SK-N-SH treated with all-trans-retinoic acid at 6 μM for 48 hours (cell line): ENCODE results near the gene SH3PXD2A.

Source experiments
- ATAC-seq: fragments of 200-7000 bp; cut with Tn5 transposase; 3 replicates; pipeline ENCODE4 v1.9.1; 2020; ENCODE audit warnings: mild to moderate bottlenecking, moderate library complexity
- ARNTL ChIP-seq: fragments of 450-650 bp; formaldehyde crosslinking; IDR thresholded peaks from 2 replicates; pipeline ENCODE4 v1.5.0; 2020; ENCODE audit warnings: low read depth, mild to moderate bottlenecking, moderate library complexity, borderline replicate concordance
- BACH2 ChIP-seq: fragments of 250-450 bp; sonication (Bioruptor Pico); IDR thresholded peaks from 2 replicates; pipeline ENCODE4 v1.9.0; 2021; ENCODE audit warnings: mild to moderate bottlenecking, borderline replicate concordance
- CREB5 ChIP-seq: fragments of 250-450 bp; sonication (Bioruptor Pico); IDR thresholded peaks from 2 replicates; pipeline ENCODE4 v1.5.1; 2020; ENCODE audit warnings: low read depth, mild to moderate bottlenecking, moderate library complexity
- CSDC2 ChIP-seq: fragments of 250-450 bp; sonication (Bioruptor Pico); IDR thresholded peaks from 2 replicates; pipeline ENCODE4 v1.5.0; 2020; ENCODE audit warnings: mild to moderate bottlenecking, moderate library complexity
- CSRNP3 ChIP-seq: fragments of 250-450 bp; sonication (Bioruptor Pico); IDR thresholded peaks from 2 replicates; pipeline ENCODE4 v1.5.1; 2021; ENCODE audit warnings: mild to moderate bottlenecking, moderate library complexity
- ESRRG ChIP-seq: fragments of 250-450 bp; sonication (Bioruptor Pico); IDR thresholded peaks from 2 replicates; pipeline ENCODE4 v1.6.1; 2021; ENCODE audit warnings: mild to moderate bottlenecking
- GLIS3 ChIP-seq: fragments of 250-450 bp; sonication (Bioruptor Pico); IDR thresholded peaks from 2 replicates; pipeline ENCODE4 v1.5.0; 2020; ENCODE audit warnings: mild to moderate bottlenecking, moderate library complexity
- ISL1 ChIP-seq: fragments of 250-450 bp; sonication (Bioruptor Pico); IDR thresholded peaks from 2 replicates; pipeline ENCODE4 v2.1.2; 2022; ENCODE audit warnings: mild to moderate bottlenecking, moderate library complexity
- OSR1 ChIP-seq: fragments of 250-450 bp; sonication (Bioruptor Pico); IDR thresholded peaks from 2 replicates; pipeline ENCODE4 v1.8.0; 2022; ENCODE audit warnings: moderate library complexity, mild to moderate bottlenecking, inconsistent platforms
- PATZ1 ChIP-seq: fragments of 250-450 bp; sonication (Bioruptor Pico); IDR thresholded peaks from 2 replicates; pipeline ENCODE4 v1.8.0; 2020; ENCODE audit warnings: mild to moderate bottlenecking, moderate library complexity, borderline replicate concordance
- POU6F1 ChIP-seq: fragments of 250-450 bp; sonication (Bioruptor Pico); IDR thresholded peaks from 2 replicates; pipeline ENCODE4 v1.8.0; 2021; ENCODE audit warnings: low read depth, mild to moderate bottlenecking, moderate library complexity, borderline replicate concordance
- PPARA ChIP-seq: fragments of 250-450 bp; sonication (Bioruptor Pico); IDR thresholded peaks from 2 replicates; pipeline ENCODE4 v1.5.0; 2020; ENCODE audit warnings: mild to moderate bottlenecking, borderline replicate concordance
- RARB ChIP-seq: fragments of 250-450 bp; sonication (Bioruptor Pico); IDR thresholded peaks from 2 replicates; pipeline ENCODE4 v1.8.0; 2021; ENCODE audit warnings: mild to moderate bottlenecking, moderate library complexity
- SNAI2 ChIP-seq: fragments of 250-450 bp; sonication (Bioruptor Pico); IDR thresholded peaks from 2 replicates; pipeline ENCODE4 v1.5.0; 2020; ENCODE audit warnings: mild to moderate bottlenecking, moderate library complexity
- TCF4 ChIP-seq: fragments of 250-450 bp; sonication (Bioruptor Pico); IDR thresholded peaks from 2 replicates; pipeline ENCODE4 v1.8.0; 2021; ENCODE audit warnings: mild to moderate bottlenecking, moderate library complexity, borderline replicate concordance
- TOX ChIP-seq: fragments of 250-450 bp; sonication (Bioruptor Pico); IDR thresholded peaks from 2 replicates; pipeline ENCODE4 v1.8.0; 2021; ENCODE audit warnings: mild to moderate bottlenecking, moderate library complexity, borderline replicate concordance
- TSHZ2 ChIP-seq: fragments of 250-450 bp; sonication (Bioruptor Pico); IDR thresholded peaks from 2 replicates; pipeline ENCODE4 v1.5.0; 2020; ENCODE audit warnings: mild to moderate bottlenecking, moderate library complexity
- ZC3H10 ChIP-seq: fragments of 250-450 bp; sonication (Bioruptor Pico); IDR thresholded peaks from 2 replicates; pipeline ENCODE4 v1.5.1; 2021; ENCODE audit warnings: mild to moderate bottlenecking, moderate library complexity
- ZFP3 ChIP-seq: fragments of 250-450 bp; sonication (Bioruptor Pico); IDR thresholded peaks from 2 replicates; pipeline ENCODE4 v1.5.0; 2020; ENCODE audit warnings: mild to moderate bottlenecking, moderate library complexity
- ZFP30 ChIP-seq: fragments of 450-650 bp; formaldehyde crosslinking; IDR thresholded peaks from 2 replicates; pipeline ENCODE4 v1.5.0; 2022; ENCODE audit warnings: mild to moderate bottlenecking, moderate library complexity
- ZNF565 ChIP-seq: fragments of 450-650 bp; formaldehyde crosslinking; conservative IDR thresholded peaks from 2 replicates; pipeline ENCODE4 v1.5.0; 2020; ENCODE audit warnings: low read depth, mild to moderate bottlenecking, moderate library complexity
- ZNF70 ChIP-seq: fragments of 450-650 bp; formaldehyde crosslinking; IDR thresholded peaks from 2 replicates; pipeline ENCODE4 v1.5.0; 2020; ENCODE audit warnings: mild to moderate bottlenecking, moderate library complexity
- ZNF8 ChIP-seq: fragments of 450-650 bp; formaldehyde crosslinking; IDR thresholded peaks from 2 replicates; pipeline ENCODE4 v1.5.0; 2020; ENCODE audit warnings: mild to moderate bottlenecking, moderate library complexity

The SH3PXD2A gene

GRCh38 chr10:103839519-103839871 is 15.9 kb downstream of the SH3PXD2A start (continued):
- TF ChIP-seq ZFP30 (CRISPR knock-in tag) (no peak), TOX (CRISPR knock-in tag) (no peak), ARNTL (CRISPR knock-in tag) (no peak)
- TF ChIP-seq, all 23 proteins: peak for 0

- TF ChIP-seq TOX (CRISPR knock-in tag): no peak
- no peak for TF ChIP-seq ZNF8 (CRISPR knock-in tag)
- no peak for TF ChIP-seq BACH2
- TF ChIP-seq TCF4 (CRISPR knock-in tag): no peak
- TF ChIP-seq ESRRG: no peak
- TF ChIP-seq ARNTL (CRISPR knock-in tag): no peak
- no peak for TF ChIP-seq OSR1
- TF ChIP-seq CREB5: no peak
- no peak for TF ChIP-seq SNAI2 (CRISPR knock-in tag)
- TF ChIP-seq ZNF70 (CRISPR knock-in tag): no peak
- TF ChIP-seq ZFP3: no peak
- TF ChIP-seq PPARA (CRISPR knock-in tag): no peak
- TF ChIP-seq ZC3H10 (CRISPR knock-in tag): no peak
- no peak for TF ChIP-seq CSRNP3 (CRISPR knock-in tag)
- no peak for TF ChIP-seq PATZ1
- TF ChIP-seq GLIS3 (CRISPR knock-in tag): no peak
- TF ChIP-seq POU6F1 (CRISPR knock-in tag): no peak
- no peak for ATAC-seq
Observed at GRCh38 chr10:103838862-103839518, 16.4 kb downstream of the SH3PXD2A start.

GRCh38 chr10:103838070-103838395 is 17.3 kb downstream of the SH3PXD2A start:
- no peak for TF ChIP-seq ISL1
- no peak for TF ChIP-seq OSR1
- TF ChIP-seq TOX (CRISPR knock-in tag): no peak
- TF ChIP-seq TSHZ2: no peak
- no peak for TF ChIP-seq CREB5
- no peak for TF ChIP-seq ZNF70 (CRISPR knock-in tag)
- no peak for TF ChIP-seq BACH2
- no peak for TF ChIP-seq CSDC2 (CRISPR knock-in tag)
- no peak for TF ChIP-seq POU6F1 (CRISPR knock-in tag)
- no peak for TF ChIP-seq ZNF8 (CRISPR knock-in tag)
- TF ChIP-seq RARB (CRISPR knock-in tag): no peak
- TF ChIP-seq ZFP3: no peak
- no peak for TF ChIP-seq ARNTL (CRISPR knock-in tag)
- TF ChIP-seq PPARA (CRISPR knock-in tag): no peak
- no peak for TF ChIP-seq TCF4 (CRISPR knock-in tag)
- TF ChIP-seq ZNF565 (CRISPR knock-in tag): no peak
- no peak for TF ChIP-seq ZFP30 (CRISPR knock-in tag)
- TF ChIP-seq ZC3H10 (CRISPR knock-in tag): no peak
- no peak for ATAC-seq
